Parathyroid adenoma (tissue), 2 donors: Measurements from ENCODE around the gene MLLT1.
"Not testable (repeated sequence)": the region's sequence is repeated elsewhere in the genome, so short reads cannot be mapped to it uniquely, and the experiment has no call there.

Experiments
- H2AFZ ChIP-seq: fragments of 300-600 bp; sonication (generic); one replicate; pipeline ENCODE4 v1.7.0; 2017; ENCODE audit warnings: antibody characterized with exemption, mild to moderate bottlenecking
- H3K27ac ChIP-seq: fragments of 300-600 bp; sonication (generic); one replicate; pipeline ENCODE4 v1.7.0; 2017
- H3K27me3 ChIP-seq: fragments of 300-600 bp; sonication (generic); one replicate; pipeline ENCODE4 v1.7.0; 2017; ENCODE audit warnings: low read length; ENCODE audit not compliant: control insufficient read depth, insufficient read depth
- H3K36me3 ChIP-seq: fragments of 300-600 bp; sonication (generic); one replicate; pipeline ENCODE4 v1.7.0; 2017; ENCODE audit warnings: low read length; ENCODE audit not compliant: control insufficient read depth, insufficient read depth
- H3K4me1 ChIP-seq: fragments of 300-600 bp; sonication (generic); one replicate; pipeline ENCODE4 v1.7.0; 2017; ENCODE audit warnings: control low read depth
- H3K4me2 ChIP-seq: fragments of 300-600 bp; sonication (generic); one replicate; pipeline ENCODE4 v1.7.0; 2017; ENCODE audit warnings: low read length
- H3K4me3 ChIP-seq: fragments of 300-600 bp; sonication (generic); one replicate; pipeline ENCODE4 v1.7.0; 2017; ENCODE audit warnings: low read depth, low read length
- H3K79me2 ChIP-seq: fragments of 300-600 bp; sonication (generic); one replicate; pipeline ENCODE4 v1.7.0; 2017; ENCODE audit warnings: control low read depth
- H3K9ac ChIP-seq: fragments of 300-600 bp; sonication (generic); one replicate; pipeline ENCODE4 v1.7.0; 2017; ENCODE audit warnings: mild to moderate bottlenecking
- H3K9me3 ChIP-seq: fragments of 300-600 bp; sonication (generic); one replicate; pipeline ENCODE4 v1.7.0; 2017; ENCODE audit warnings: low read length; ENCODE audit not compliant: control insufficient read depth
- TF ChIP-seq, protein P1 (sequence below): fragments of 300-600 bp; sonication (generic); IDR thresholded peaks from one replicate; pipeline ENCODE4 v1.7.0; 2017; ENCODE audit warnings: antibody characterized with exemption, mild to moderate bottlenecking
- donor health status: primary hyperparathyroidism.

MLLT1 gene

GRCh38 chr19:6287269-6287885, 7.6 kb upstream of the MLLT1 start:
- Histone ChIP-seq H3K9ac (no peak overlapping the region), H3K79me2 (no peaks in the 10 kb centered on the region), H3K9me3 (no peaks in the 10 kb centered on the region), H2AFZ (no peak overlapping the region), H3K4me1 (no peaks in the 10 kb centered on the region), H3K27me3 (no peaks in the 10 kb centered on the region), H3K36me3 (no peaks in the 10 kb centered on the region), H3K4me2 (no peak overlapping the region), H3K4me3 (no peak overlapping the region), H3K27ac (no peak overlapping the region)
- TF ChIP-seq, protein P1, sequence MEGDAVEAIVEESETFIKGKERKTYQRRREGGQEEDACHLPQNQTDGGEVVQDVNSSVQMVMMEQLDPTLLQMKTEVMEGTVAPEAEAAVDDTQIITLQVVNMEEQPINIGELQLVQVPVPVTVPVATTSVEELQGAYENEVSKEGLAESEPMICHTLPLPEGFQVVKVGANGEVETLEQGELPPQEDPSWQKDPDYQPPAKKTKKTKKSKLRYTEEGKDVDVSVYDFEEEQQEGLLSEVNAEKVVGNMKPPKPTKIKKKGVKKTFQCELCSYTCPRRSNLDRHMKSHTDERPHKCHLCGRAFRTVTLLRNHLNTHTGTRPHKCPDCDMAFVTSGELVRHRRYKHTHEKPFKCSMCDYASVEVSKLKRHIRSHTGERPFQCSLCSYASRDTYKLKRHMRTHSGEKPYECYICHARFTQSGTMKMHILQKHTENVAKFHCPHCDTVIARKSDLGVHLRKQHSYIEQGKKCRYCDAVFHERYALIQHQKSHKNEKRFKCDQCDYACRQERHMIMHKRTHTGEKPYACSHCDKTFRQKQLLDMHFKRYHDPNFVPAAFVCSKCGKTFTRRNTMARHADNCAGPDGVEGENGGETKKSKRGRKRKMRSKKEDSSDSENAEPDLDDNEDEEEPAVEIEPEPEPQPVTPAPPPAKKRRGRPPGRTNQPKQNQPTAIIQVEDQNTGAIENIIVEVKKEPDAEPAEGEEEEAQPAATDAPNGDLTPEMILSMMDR: no peak

GRCh38 chr19:6286676-6287075, 6.9 kb upstream of the MLLT1 start:
- Histone ChIP-seq H3K4me1 (no peaks in the 10 kb centered on the region), H3K9ac (no peak overlapping the region), H3K79me2 (no peaks in the 10 kb centered on the region), H3K27me3 (no peaks in the 10 kb centered on the region), H3K4me3 (no peak overlapping the region), H2AFZ (no peak overlapping the region), H3K9me3 (no peaks in the 10 kb centered on the region), H3K27ac (no peak overlapping the region), H3K36me3 (no peaks in the 10 kb centered on the region), H3K4me2 (no peak overlapping the region)
- TF ChIP-seq, protein P1: no peak

GRCh38 chr19:6282393-6282792, 2.6 kb upstream of the MLLT1 start:
- H3K4me3 ChIP-seq, H3K9ac ChIP-seq, H2AFZ ChIP-seq, H3K9me3 ChIP-seq, H3K4me2 ChIP-seq, H3K36me3 ChIP-seq, H3K27ac ChIP-seq, H3K27me3 ChIP-seq: not testable (repeated sequence)
- Histone ChIP-seq H3K79me2 (peaks cover 19% of the 10 kb centered on the region), H3K4me1 (peaks cover 14% of the 10 kb centered on the region)

DNA sequence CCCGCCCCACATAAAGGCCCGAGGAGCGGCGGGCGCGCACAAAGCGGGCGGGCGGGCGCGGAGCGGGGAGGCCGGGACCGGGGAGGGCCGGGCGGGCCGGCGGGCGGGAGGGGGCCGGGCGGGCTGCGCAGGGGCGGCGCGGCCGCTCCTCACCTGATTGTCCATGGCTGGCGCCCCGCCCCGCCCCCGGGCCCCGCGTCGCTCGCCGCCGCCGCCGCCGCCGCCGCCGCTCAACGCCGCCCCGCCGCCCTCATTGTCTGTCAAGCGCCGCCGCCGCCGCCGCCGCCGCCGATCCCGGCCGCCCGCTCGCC, 200 bp downstream of the MLLT1 start:
- Histone ChIP-seq H3K9ac (no peak overlapping the region), H3K9me3 (no peaks in the 10 kb centered on the region), H3K4me2 (peak overlapping the region; percentile 78), H3K4me1 (peaks cover 31% of the 10 kb centered on the region), H3K27me3 (no peaks in the 10 kb centered on the region), H3K4me3 (peak overlapping the region; percentile 86), H3K36me3 (no peaks in the 10 kb centered on the region), H3K79me2 (peaks cover 42% of the 10 kb centered on the region), H2AFZ (no peak overlapping the region), H3K27ac (peak overlapping the region; percentile 66)
- TF ChIP-seq, protein P1: no peak

DNA sequence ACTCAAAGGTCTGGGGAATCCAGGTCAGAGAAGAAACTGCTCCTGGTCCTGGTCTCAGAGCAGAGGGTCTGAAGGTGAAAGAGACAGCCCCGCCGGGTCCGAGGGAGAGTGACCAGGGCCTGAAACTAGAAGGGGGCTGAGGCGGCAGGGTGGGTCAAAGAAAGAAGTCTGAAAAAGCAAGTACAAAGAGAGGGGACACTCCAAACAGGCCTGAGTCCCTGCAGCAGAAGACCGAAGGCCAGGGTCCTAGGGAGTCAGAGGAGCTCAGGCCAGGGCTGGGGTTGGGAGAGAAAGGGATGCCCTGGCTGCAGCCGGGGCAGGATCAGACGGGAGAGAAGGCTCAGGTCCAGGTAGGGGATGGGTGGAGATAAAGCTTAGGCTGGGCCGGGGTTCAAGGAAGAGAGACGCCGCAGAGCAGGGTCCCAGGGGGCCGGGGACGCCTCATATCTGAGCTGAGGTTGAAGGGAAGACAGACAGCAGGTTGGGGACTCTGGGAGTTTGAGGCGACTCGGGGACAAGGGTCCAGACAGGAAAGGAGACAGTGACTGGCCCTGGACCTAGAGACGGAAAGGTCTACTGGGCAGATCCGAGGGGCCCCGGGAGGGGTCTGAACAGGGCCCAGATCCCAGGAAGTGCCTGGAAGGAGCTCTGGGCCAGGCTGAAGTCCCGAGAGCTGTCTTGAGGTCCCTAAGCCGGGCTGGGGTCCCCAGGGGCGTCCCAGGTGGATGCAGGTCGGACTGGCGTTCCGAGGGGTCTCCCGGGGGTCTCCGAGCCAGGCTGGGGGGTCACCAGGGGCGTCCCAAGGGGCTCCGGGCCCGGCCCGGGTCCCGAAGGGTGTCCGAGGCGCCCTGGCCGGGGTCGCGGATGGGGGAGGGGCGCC, 795 bp downstream of the MLLT1 start:
- no peaks in the 10 kb centered on the region for H3K36me3 ChIP-seq
- peaks cover 45% of the 10 kb centered on the region for H3K79me2 ChIP-seq
- H3K9ac ChIP-seq: peak overlapping the region; percentile 73
- H3K4me1 ChIP-seq: peaks cover 37% of the 10 kb centered on the region
- H3K4me3 ChIP-seq: peak overlapping the region; percentile 86
- H3K27me3 ChIP-seq: no peaks in the 10 kb centered on the region
- no peak overlapping the region for H2AFZ ChIP-seq
- H3K9me3 ChIP-seq: no peaks in the 10 kb centered on the region
- TF ChIP-seq, protein P1: no peak
- H3K4me2 ChIP-seq: peak overlapping the region; percentile 78
- H3K27ac ChIP-seq: peak overlapping the region; percentile 66
